ENCODE results near the gene TDRKH.
"Not testable (repeated sequence)": the region's sequence is repeated elsewhere in the genome, so short reads cannot be mapped to it uniquely, and the experiment has no call there.

The TDRKH gene

DNA sequence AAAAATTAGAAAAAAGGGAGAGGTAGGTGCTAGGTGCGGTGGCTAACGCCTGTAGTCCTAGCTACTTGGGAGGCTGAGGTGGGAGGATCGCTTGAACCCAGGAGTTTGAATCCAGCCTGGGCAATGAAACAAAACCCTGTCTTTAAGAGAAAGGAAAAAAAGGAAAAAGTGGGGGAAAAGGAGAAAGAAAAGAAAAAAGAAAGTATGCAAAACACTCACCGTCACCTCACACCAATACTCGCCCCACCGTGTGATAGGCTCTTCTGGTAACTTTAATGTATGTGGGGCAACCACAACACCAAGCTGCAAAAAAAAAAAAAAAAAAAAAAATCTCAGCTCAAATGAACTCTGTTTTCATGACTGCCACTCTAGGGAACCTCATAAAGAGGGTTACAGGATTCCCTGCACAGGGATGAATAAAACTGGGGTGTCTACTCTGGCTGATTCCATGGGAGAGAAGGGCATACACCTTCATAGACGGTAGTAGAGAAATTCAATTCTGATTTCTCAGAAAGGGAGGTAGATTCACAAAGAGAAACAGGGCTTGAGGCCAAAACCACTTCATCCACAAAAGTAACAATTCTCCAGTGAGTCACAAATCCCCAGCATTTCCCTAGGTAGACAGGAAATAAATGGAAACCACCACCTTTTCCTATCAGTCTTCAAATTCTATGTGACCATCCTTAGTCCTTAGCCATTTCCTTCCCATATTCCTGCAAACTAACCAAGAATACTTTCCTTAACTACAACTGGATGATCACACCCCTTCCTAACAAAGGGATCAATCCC is 29.5 kb downstream of the TDRKH start:
- no peak for DNase-seq

GRCh38 chr1:151759241-151759640 is 31.1 kb downstream of the TDRKH start:
- DNase-seq: no peak

DNA sequence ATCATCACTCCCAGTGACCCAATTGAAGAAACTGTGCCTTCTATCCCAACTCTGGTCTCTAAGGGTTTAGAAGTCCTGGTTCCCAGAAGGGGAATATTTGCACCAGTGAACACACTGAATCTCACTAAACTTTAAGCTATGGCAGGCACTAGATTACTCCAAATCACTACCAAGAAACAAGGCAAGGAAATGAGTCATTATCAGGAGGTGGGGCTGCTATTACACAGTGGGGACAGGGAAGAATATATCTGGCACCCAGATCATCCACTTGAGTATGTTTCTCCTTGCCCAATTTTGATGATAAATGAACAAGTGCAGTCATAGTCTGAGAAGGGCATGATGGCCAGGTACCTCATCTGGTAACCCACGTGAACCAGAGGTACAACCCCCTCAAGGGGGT is 34.0 kb downstream of the TDRKH start:
- no peak for DNase-seq

DNA sequence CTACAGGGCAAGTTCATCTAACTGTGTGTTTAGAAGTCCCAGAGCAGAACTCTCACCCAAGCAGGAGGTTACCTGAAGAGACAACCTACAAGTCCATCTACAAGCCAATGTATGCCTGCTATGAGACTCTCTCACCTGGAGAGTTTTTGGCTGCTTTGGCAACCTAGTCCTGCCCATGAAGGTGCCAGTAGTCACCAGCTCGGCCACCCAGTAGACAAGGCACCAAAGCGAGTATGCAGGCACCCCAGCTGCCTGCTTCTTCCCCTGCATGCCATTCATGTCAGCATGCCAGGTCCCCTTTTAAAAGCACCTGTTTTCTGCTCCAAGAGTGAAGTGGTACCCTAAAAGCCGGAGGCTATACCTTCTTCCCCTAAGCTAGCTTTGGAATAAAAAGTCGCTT is 48.8 kb downstream of the TDRKH start:
- DNase-seq: no peak

GRCh38 chr1:151739590-151740355 is 50.5 kb downstream of the TDRKH start:
- DNase-seq: no peak

- DNase-seq: no peak
These were observed 52.8 kb downstream of the TDRKH start for GRCh38 chr1:151737479-151737878.

DNA sequence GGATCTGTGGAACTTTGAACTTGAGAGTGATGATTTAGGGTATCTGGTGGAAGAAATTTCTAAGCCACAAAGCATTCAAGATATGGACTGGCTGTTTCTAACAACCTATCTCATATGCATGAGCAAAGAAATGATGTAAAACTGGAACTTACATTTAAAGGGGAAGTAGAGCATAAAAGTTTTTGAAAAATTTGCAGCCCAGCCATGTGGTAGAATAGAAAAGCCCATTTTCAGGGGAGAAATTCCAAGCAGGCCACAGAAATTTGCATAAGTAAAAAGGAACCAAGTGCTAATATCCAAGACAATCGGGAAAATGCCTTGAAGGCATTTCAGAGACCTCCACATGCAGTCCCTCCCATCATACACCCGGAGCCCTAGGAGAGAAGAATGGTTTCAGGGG is 53.3 kb downstream of the TDRKH start:
- no peak for DNase-seq

DNA sequence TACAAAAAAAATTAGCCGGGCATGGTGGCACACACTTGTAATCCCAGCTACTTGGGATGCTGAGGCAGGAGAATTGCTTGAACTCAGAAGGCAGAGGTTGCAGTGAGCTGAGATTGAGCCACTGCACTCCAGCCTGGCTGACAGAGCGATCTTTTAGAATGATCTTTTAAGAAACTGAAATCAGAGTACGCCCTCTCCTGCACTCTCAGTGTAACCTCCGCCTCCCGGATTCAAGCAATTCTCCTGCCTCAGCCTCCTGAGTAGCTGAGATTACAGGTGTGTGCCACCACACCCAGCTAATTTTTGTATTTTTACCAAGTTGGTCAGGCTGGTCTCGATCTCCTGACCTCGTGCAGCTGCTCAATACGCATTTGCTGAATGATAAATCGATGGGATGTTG is 56.3 kb downstream of the TDRKH start:
- not testable (repeated sequence) for DNase-seq

GRCh38 chr1:151733126-151733525 is 57.2 kb downstream of the TDRKH start:
- DNase-seq: no peak

DNA sequence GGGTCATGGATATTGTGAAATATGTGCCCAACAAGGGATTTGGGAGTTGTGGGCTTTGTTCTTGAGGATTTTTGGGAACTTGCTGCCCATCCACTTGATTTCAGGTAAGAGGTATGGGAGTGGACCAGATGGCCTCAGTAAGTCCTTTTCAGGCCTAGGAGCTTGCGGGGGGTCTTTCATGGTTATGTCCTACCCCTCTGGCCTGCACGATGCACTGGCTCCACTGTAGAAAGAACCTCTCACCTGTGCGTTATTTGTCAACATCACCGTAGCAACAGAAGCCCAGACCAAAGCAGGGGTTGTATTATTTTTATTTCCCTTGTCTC is 60.4 kb downstream of the TDRKH start:
- no peak for DNase-seq

- DNase-seq: no peak
These were observed 60.9 kb downstream of the TDRKH start for GRCh38 chr1:151729157-151729965.

DNA sequence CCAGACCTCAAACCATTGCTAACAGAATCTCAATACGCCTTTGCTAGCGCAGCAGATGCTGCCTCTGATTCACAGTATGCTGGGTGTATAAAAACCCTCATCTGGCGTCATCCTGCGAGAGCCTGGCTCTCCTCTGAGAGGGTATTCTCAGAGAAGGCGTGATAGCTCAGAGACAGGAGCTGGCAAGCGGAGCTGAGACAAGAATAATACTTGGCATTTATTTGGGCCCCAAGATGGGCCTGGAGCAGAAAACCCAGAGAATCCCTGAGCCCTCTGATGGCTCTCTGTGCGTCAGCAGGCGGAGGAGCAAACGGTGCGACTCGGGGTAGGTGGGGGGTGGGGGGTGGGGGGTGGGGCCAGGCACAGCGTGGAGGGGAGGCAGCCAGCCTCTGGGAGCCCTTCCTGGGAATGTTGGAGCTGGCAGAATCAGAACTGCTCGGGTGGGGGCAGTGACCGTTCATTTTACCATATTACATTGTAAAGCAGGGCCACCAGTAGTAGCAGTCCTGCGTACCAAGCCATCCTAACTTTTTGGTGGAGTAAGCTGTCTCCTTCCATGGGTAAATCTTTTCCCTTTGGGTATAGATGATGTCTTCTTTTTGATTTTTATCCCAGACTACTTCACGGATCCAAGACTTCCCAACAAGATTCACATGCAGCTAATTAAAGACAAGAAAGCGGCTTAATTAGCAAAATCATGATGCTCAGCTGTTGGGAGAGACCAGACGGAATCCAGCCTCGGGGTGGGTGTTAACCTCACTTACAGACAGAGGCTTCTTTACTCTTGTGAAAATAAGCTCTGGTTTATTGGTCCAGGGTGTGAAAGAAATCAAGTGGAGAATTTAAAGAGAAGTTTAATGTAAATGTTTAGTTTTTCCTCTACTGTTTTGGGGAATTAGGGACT is 61.9 kb downstream of the TDRKH start:
- no peak for DNase-seq

DNA sequence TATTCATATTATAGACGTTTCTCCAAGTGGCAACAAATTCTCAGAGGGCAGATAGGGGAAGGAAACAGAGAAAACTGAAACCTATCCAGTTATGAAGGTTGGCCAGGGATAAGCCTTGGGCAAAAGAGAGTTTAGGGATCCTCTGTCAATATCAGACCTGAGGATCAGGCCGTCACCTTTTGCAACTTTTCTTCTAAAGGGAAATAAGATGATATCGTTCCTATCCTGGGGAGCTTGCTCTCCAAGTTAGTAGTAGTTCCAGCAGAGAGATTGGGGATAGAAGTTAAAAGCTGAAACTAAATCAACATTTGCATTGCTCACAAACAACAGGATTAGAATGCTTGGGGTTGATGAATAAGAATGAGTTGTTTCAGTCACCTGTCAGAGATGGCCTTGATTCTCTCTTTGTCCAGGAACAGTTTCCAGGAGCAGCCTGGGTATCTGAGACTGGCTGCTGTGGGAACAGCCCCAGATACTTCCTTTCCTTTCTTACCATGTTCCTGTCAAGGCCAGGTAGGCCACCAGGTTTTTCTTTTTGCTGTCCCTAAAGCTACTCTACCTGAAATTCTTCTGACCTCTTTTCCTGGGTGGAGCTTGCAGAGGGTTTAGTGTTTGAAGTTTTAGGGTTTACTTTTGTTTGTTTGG is 66.5 kb downstream of the TDRKH start:
- DNase-seq: no peak
